RPMI7951 (cell line): ENCODE measurements around the gene ZNF148. TPM values are rescaled to one million over a fixed set of nuclear protein-coding genes. Genes with fewer than 3 reads are reported as not detected.

Experiments
- DNase-seq: peaks from one replicate; pipeline ENCODE4 v3.0.0-alpha.2; 2012; ENCODE audit warnings: low read depth
- total RNA-seq: library from RNA; depleted of rRNA; stranded (reverse); fragments of >200 nt; shearing (Covaris generic); gene quantifications from 2 replicates; pipeline ENCODE4 v1.2.3, GENCODE V29; 2014

Gene ZNF148
- total RNA-seq, 1 experiment from 2014 or later = 30.3 TPM

DNA sequence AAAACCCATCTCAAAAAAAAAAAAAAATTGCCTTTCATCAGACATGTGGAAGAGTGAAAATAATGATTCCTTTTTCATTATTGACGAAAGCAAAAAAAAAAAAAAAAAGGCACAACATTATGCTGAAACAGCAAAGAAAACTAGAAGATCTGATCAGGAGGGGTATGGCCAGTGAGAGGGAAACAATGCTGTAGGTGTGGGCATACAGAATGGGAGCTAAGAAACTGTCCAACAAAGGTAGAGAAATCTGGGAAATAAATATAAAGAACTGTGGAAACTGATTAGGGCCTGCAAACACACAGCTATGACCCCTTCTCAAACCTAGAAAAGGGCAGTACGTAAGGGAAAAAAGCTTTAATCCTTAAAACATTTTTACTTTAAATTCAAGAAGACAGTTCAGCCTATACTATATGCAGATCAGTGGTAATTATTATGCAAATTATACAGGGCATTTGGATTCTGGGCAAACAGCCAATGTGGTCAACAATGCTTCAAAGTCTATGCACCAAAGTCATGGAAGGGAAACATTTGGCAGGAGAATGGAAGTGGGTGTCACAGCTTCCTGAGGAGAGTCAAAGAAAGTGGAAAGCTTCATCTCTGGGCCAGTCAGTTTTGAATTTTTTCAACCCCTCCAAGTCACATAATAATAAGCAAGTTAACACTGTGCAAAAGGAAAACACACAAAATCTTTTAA lies 94.3 kb downstream of the ZNF148 start:
- DNase-seq = peak; percentile 81

DNA sequence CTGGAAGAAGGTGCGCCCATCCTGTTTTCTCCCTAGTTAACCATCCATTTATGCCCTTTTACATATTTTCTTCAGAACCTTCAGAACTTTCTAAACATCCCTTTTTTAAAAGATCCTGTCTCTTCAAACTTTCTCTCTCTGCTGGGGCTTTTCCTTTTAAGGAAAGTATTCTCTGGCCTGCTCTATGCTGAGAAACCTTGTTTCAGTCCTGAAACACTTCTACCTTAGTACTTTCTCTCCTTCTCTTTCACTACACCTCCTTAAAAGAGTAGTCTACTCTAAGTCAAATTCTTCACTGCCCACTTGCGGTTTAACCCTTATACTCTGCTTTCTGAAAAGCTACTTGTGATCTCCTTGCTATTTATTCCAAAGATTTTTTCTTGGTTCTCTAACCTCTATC lies 97.0 kb downstream of the ZNF148 start:
- DNase-seq = no peak

DNA sequence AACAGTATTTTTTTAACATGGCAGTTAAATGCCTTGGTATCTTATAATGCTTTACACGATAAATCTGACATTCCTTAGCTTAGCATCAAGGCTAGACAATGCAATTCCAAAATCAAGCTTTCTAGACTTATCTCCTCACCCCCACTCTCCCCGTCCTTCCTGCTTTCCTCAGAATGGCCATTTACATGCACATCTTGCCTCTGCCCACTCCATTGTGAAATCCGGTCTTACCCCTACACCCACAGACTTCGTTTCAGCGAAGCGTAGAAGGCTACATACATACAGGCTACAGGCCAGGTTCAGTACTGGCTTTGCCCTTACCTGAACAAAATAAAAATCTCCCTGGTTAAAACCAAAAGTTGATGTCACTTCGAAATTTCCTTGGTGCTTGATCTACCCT lies 104.0 kb downstream of the ZNF148 start:
- no peak for DNase-seq

DNA sequence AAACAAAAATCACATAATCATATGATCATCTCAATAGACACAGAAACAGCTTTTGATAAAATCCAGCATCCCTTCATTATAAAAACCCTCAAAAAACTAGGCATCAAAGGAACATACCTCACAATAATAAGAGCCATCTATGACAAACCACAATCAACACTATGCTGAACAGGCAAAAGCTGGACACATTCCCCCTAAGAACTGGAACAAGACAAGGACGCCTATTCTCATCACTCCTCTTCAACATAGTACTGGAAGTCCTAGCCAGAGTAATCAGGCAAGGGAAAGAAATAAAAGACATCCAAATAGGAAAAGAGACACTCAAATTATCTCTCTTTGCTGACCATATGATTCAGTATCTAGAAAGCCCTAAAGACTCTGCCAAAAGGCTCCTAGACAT lies 107.7 kb downstream of the ZNF148 start:
- no peak for DNase-seq

DNA sequence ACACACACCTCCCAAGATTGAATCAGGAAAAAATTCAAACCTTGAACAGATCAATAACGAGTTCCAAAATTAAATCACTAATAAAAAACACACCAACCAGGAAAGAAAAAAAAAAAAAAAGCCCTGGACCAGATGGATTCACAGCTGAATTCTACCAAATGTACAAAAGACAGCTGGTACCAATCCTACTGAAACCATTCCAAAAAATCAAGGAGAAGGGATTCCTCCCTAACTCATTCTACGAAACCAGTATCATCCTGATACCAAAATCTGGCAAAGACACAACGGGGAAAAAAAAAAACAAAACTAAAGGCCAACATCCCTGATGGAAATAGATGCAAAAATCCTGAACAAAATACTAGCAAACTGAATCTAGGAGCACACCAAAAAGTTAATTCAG lies 108.2 kb downstream of the ZNF148 start:
- no peak for DNase-seq

DNA sequence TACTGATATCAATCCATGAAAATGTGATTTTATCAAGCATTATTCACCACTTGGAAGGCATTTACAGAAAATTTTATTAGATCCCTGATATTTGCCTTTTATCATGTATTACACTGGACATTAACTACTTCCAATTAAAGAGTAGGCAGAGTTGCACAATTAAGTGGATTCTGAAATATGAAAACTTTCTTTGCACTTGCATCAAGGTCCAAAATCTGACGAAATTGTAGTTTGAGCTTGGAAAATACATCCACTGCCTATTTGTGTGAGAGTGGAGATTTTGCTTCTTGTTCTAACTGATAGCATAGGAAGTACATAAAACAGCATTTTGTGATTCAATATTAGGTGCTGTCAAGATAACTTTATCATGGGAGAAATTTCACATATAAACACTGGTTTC lies 113.0 kb downstream of the ZNF148 start:
- no peak for DNase-seq

DNA sequence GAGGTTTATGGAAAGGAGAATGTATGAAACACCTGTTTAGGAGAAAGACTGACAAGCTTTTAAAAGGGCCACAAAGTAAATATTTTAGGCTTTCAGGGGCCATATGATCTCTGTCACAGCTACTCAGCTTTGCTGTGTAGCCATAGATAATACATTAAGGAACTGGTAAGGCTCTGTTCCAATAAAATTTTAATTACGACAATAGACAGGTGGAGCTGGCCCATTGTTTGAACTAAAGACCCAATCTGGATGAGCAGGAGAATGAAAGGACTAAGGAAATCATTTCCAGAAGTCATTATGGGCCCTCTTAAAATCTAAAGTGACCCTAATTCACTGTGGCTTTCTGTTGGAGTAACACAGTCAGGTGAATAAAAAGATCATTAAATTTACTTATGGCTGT lies 114.1 kb downstream of the ZNF148 start:
- no peak for DNase-seq

DNA sequence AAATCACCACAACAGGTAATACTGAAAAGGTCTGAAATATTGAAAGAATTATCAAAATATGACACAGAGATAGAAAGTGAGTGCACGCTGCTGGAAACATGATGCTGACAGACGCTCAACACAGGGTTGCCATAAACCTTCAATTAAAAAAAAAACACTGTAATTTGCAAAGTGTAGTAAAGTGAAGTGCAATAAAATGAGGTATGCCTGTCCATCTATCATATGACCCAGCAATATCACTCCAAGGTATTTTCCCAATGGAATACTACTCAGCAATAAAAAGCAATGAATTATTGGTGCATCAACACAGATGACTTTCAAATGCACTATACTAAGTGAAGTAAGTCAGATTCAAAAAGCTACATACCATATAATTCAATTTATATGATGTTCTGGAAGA lies 115.0 kb downstream of the ZNF148 start:
- DNase-seq = no peak

DNA sequence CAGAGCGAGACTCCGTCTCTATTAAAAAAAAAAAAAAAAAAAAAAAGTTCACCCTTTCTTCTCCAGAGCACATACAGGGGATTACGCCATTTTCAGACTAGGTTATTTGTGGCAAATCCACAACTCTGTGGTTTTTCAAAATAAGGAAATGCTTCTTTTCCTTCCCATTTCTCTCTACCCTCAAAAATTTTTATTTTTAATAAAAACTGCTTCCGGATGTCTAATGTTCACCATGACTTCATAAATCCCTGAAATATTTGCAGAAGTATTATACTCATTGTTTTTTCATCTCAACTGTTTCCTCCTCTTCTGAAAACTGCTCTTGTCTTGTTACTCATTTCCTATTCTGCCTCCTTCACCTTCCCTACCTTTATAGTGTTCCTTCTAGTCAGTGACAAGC lies 117.6 kb downstream of the ZNF148 start:
- no peak for DNase-seq

DNA sequence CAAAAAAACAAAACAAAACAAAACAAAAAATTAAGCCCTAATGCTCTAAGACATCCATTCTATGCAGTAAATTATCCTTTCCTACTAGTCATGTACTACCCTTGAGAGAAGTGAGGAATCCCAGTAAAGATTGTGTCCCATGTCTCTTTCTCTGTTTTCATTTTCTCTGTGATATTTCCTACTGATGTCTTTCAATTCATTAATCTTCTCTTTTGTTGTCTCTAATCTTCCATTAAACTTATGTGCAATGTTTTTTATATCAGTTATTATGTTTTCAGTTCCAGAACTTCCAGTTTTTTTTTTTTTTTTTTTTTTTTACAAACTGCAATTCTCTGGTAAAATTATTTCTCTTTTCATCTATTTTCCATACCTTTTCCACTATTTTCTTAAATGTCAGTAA lies 118.5 kb downstream of the ZNF148 start:
- DNase-seq = no peak

DNA sequence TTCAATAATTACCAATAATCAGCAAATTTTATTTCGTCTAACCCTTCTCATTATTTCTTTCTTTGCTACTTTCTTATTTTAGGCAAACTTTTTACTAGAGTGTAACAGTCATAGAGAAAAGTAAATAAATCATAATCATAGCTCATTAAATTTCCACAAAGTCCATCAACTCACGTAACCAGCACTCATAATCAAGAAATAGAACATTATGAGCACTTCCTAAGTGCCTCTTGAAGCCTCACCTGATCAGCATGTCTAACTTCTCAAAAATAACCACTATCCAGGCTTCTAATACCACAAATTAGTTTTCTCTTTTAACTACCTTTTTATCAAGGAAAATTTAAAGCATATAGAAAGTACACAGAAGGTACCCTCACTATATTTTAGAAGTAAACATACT lies 124.2 kb downstream of the ZNF148 start:
- DNase-seq = no peak

DNA sequence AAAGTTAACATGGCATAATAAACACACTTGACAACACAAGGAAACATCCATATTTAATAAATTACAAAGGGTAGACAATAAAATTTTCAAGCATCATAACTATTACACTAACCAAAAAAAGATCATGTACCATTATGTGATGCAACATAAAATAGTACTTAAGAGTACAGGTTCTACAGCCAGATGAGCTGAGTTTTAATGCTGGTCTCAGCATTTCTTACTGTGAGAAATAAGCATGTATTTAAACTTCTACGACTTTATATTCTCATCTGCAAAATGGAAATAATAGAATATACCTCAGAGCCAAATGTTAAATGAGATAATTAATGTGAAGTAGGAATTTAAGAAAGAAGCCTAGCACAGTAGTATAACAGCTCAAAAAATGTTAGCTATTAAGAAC lies 128.9 kb downstream of the ZNF148 start:
- no peak for DNase-seq

DNA sequence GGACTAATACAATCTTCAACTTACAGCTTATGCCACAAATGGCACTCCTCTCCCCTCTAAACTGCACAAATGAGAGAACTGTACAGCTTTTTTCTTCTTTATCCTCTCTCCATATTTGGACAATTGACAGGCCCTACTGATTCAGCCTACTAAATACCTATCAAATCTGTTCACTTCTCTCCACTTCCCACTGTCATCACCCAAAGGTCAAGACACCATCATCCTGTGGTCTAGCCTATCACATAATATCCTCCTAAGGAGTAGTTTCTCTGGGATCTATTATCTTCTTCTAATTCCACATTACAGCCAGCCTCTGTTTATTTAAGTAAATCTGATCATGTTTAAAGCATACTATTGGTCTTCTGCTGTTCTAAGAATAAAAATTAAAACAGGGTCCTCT lies 129.6 kb downstream of the ZNF148 start:
- DNase-seq = peak; percentile 13

DNA sequence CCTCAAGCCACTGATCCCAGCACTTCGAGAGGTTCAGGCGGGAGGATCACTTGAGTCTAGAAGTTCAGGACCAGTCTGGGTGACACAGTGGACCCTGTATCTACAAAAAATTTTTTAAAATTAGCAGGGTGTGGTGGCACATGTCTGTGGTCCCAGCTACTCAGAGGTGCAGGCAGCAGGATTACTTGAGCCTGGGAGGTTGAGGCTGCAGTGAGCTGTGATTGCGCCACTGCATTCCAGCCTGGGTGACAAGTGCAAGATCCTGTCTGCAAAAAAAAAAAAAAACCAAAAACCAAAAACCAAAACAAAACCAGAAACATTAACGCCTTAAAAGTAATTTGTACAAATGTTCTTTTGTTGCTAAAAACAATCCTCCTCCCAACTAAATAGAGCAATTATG lies 134.6 kb downstream of the ZNF148 start:
- peak; percentile 9 for DNase-seq

DNA sequence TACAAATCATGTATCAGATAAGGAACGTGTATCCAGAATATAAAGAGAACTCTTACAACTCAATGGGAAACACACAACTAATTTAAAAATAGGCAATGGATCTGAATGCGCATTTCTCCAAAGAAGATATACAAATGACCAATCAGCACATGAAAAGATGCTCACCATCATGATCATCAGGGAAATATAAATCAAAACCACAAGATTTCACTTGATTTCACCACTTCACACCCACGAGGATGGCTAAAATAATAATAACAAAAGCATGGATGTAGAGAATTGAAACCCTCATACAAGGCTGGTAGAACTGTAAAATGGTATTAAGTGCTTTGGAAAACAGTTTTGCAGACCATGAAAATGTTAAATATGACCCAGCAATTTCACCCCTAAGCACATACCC lies 135.9 kb downstream of the ZNF148 start:
- DNase-seq = no peak

DNA sequence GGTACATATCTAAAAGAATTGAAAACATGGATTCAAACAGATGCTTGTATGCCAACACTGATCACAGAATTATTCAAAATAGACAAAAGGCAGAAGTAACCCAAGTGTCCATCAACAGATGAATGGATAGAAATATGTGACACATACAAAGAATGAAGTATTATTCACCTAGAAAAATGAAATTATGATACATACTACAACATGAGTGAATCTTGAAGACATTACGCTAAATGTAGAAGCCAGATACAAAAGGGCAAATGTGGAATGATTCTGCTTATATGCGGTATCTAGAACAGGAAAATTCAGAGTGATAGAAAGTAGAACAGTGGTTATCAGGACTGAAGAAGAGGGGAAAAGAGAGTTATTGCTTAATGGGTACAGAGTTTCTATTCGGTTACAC lies 136.4 kb downstream of the ZNF148 start:
- DNase-seq = no peak

DNA sequence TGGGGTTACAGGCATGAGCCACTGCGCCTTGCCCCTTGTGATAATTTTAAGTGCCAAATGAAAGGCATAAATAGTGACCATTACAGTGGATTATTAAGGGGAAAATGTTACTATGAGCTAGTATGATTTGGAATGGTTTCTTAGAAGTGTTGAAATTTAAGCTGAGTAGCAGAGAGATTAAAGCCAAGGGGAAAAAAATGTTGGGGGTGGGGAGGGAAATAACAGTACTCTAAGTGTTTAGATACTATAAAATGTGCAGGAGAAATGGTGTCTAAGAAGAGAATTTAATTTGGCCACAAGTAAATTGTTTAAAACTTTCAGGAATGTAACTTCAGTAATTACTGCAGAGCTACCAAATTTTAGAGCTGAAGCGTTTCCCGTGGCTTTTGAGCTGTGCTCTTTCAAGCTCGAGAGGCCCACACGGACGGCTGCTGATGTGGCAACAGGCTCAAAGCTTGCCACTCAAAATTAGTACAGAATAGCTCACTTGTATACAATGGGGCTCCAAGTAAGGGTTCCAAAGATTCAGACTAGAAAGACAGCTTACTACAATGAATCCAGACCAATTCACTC lies 138.7 kb downstream of the ZNF148 start:
- DNase-seq = no peak

DNA sequence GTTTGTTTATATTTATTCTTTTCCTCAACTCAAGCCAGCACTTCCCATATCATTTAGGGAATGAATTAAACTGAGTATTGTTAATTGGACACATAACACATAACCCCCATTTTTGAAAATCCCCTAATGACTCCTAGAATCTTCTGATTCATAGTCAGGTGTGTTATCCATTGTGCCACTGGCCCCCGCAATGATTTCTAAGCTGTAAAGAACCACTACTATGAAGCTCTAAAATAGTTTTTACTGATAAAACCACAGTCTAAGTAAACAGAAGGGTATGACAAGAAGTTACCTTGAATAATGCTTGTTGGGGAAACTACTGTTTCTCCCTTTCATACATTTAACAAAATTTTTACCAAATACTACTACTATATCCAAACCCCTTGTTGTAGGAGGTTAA lies 140.3 kb downstream of the ZNF148 start:
- DNase-seq = no peak

DNA sequence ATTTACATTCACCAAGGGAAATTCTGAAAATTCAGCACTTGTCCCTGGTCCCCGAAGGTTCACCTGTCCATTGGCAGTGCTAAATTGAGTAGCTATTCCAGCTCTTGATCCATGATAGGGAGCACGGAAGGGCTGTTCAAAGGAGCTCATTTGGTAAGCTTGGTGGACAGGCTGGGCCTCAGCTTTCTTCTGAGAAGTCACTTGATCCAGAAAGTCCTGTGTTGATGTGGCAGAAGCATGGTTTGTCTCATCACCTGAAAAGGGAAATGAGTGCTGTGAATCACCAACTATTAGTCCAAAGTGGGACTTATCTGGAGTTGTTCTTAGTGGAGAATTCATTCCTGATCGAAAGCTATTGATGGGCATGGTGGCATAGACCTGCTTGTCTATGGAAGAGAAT lies 142.7 kb downstream of the ZNF148 start:
- DNase-seq = no peak

DNA sequence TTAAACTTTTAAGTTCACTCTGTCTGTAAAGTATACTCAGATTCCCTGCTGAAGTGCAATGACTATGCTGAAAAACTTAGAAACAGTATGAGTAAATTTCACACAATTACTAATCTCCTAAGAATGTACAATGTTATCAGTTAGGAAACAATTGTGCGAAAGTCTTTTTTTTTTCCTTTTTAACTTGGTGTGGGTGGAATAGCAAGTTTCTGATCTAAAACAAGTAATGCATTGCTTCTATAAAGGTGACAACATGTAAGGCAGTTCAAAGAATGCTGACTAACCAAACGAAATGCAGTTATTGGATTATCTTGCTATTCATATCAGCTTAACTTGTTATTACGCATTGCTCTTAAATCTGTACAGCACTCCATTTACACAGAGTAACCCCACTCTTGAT lies 143.2 kb downstream of the ZNF148 start:
- DNase-seq = peak; percentile 49

DNA sequence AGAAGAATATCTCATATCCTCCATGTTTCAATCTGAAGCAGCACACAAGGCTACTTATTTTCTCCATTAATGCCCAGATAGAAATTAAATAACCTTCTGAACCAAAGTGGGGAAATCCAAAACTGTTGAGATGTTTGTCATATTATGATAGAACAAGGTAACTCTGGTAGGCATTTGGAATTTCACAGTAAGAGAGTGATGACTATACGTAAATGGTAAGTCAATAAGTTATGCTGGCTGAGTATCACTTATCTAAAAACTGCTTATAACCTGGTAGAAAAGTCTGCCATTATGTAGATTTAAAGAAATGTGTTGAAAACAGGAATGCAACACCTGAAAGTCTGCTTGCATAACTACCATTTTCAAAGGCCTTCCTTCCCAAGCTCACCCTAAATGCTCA lies 145.4 kb downstream of the ZNF148 start:
- no peak for DNase-seq

DNA sequence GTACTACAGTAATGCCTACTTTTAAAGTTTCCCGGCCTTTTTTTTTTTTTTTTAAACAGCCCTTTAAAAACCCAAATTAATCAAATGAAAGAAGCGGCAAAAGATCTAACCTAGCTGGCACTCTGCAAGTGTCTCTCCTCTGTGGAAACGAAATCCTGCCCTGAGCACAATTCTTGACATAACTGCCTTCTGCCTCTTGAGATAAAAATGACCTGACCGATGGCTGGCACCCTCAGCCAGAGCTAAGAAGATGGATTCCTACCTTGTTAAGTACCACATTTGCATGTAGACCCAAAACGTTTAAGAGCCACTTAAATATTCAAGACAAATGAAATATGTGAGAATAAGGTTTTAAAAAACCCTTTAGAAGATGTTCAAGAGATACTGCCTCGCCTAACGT lies 146.0 kb downstream of the ZNF148 start:
- no peak for DNase-seq

DNA sequence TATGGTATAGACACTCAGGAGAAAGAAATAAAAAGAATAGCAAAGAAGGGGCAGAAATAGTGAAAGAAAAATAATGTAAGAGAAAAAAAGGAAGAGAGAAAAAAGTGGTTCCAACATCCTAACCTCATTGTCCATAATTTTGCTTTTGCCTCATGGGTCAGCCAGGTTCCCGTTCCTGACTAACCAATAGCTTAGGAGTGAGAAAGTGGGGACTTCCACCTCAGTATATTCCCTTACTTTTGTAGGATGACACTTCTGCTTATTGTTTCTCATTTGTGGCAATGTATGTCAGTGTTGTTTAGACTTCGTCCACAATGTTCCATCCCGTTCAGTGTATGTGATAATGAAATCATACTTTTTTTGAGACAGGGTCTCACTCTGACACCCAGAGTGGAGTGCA lies 153.3 kb downstream of the ZNF148 start:
- DNase-seq = no peak
